ENCODE data around the gene CDK19.

GRCh38 chr6:110720066-110720465 lies 95.2 kb downstream of the CDK19 start:
- TF ChIP-seq, protein P1, sequence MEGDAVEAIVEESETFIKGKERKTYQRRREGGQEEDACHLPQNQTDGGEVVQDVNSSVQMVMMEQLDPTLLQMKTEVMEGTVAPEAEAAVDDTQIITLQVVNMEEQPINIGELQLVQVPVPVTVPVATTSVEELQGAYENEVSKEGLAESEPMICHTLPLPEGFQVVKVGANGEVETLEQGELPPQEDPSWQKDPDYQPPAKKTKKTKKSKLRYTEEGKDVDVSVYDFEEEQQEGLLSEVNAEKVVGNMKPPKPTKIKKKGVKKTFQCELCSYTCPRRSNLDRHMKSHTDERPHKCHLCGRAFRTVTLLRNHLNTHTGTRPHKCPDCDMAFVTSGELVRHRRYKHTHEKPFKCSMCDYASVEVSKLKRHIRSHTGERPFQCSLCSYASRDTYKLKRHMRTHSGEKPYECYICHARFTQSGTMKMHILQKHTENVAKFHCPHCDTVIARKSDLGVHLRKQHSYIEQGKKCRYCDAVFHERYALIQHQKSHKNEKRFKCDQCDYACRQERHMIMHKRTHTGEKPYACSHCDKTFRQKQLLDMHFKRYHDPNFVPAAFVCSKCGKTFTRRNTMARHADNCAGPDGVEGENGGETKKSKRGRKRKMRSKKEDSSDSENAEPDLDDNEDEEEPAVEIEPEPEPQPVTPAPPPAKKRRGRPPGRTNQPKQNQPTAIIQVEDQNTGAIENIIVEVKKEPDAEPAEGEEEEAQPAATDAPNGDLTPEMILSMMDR (conservative IDR thresholded peaks at IDR 0.05 in 1 of 2, IDR thresholded peaks at IDR 0.05 in 1 of 2; ENCODE audit: low read depth in 1 of 2, low read length in 2 of 2) = no peak
- no peak for TF ChIP-seq EZH2 (IDR thresholded peaks at IDR 0.05; ENCODE audit: low read length, missing control alignments)
